HUES64 (cell line): ENCODE results near the gene PAM. TPM values are rescaled to one million over a fixed set of nuclear protein-coding genes. Genes with fewer than 3 reads are reported as not detected.

Source experiments
- H3K27ac ChIP-seq: 2 replicates; pipeline ENCODE4 v1.7.0; 2013; ENCODE audit warnings: low read depth, low read length, inconsistent platforms
- H3K27me3 ChIP-seq: 2 replicates; pipeline ENCODE4 v1.6.1; 2013; ENCODE audit warnings: mild to moderate bottlenecking, low read length; ENCODE audit not compliant: insufficient read depth
- H3K36me3 ChIP-seq: 2 replicates; pipeline ENCODE4 v1.6.1; 2013; ENCODE audit warnings: mild to moderate bottlenecking, low read length; ENCODE audit not compliant: insufficient read depth
- H3K4me1 ChIP-seq: 2 replicates; pipeline ENCODE4 v1.6.1; 2013; ENCODE audit warnings: mild to moderate bottlenecking, low read length, moderate library complexity; ENCODE audit not compliant: insufficient read depth
- H3K4me3 ChIP-seq: 2 replicates; pipeline ENCODE4 v1.5.1; 2013; ENCODE audit warnings: mild to moderate bottlenecking, low read length, moderate library complexity
- H3K9ac ChIP-seq: 2 replicates; pipeline ENCODE4 v1.6.1; 2013; ENCODE audit warnings: mild to moderate bottlenecking, low read depth, low read length
- H3K9me3 ChIP-seq: 2 replicates; pipeline ENCODE4 v1.6.1; 2013; ENCODE audit warnings: low read depth, low read length; ENCODE audit not compliant: insufficient read depth
- WGBS: fragments of 150-250, 120-280 bp; methylation state at CpG from one replicate; pipeline ENCODE4 v1.1.7; 2013; ENCODE audit warnings: missing lambda C conversion rate; 5-methylcytosine and 5-hydroxymethylcytosine counted together
- polyA plus RNA-seq, 2 experiments: library from polyadenylated mRNA; stranded (reverse); fragments of 50-300 nt; gene quantifications; one replicate each; pipeline ENCODE4 v1.2.3, GENCODE V29; 2013

The PAM gene
- 52.6 TPM for polyA plus RNA-seq (2013, experiment 1 of 2)
- polyA plus RNA-seq (2013, experiment 2 of 2) = 68.5 TPM

DNA sequence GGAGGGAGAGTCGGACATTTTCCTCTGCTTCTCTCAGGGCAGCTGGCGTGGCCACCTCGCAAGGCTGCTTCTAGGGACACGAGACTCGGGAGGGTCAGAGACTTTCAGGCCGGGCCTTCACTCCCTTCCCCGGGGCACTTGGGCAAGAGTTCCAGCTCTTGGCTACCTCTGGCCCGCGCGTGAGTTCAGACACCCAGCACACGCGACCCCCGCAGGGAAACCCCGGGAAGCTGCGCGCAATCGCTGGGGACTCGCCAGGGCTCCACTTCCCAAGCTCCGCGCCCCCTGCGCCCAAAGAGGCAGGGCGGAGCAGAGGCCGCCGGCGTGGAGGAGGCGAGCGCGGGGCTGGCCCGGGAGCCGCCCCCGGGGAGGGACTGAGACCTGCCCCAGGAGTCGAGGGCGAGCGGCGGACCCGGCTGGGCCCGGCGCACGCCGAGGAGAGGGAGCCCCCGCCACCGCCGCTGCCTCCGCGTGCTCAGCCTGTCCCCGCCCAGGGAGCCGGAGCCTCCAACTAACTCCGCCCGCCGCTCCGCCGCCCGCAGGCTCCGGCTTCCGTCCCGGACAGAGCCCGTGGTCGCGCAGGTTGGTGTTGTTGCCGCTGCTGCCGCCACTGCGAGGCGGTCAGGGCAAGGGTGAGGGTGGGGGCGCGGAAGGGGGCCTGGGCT lies at the start of gene PAM:
Gene PAM, plus strand, starts transcription at position 539 of the 665 bp plus-strand sequence. CDS start 110,891 bp downstream, outside the sequence.
- no peak within 1 kb of the TSS for H3K27ac ChIP-seq
- under 1% methylated on average over 65 of the region's 65 CpGs for WGBS
- H3K4me3 ChIP-seq = peak within 1 kb of the TSS; percentile 87

DNA sequence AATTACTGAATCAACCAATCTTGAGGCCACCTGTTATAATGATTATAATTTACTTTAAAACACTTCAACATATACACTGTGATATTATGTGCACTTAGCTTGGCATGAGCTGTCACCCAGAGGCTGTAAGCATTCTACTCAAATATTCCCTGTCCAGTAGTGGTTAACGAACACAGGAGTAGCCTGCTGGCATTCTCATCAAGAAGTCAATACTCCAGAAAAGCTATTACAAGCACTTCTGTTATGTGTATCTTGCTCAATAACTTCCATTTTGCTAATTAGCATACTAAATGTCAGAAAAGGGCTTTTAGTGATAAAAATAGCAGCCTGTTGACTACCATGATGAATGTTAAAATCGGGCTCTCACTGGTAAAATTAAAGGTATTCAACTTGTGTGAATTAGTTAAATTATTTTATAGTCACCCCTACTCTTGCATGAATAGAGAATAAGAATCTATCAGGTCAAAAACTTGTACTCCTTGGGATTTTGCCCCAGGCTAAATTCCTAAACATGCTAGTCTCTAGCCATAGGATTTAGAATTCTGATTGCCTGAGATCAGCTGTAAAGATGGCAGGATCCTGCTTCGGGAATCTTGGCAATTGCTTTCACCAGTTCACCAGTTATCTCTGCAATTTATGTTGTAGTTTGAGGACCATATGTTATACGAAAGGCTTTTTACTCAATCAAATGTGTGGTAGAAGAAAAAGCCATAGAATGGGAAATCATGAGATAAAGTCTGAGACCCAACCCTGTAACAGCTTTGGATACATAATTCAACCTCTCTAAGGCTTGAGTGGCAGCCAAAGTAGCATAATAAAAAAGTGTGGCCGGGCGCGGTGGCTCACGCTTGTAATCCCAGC lies 43.4 kb upstream of the PAM start:
- H3K4me3 ChIP-seq = no peak overlapping the region
- no peak overlapping the region for H3K27ac ChIP-seq
- H3K4me1 ChIP-seq = no peaks in the 10 kb centered on the region
- H3K27me3 ChIP-seq = no peaks in the 10 kb centered on the region
- H3K36me3 ChIP-seq = no peaks in the 10 kb centered on the region
- H3K9ac ChIP-seq = no peak overlapping the region
- no peaks in the 10 kb centered on the region for H3K9me3 ChIP-seq
- 95% methylated on average over 8 of the region's 8 CpGs for WGBS

More for the DNA sequence above, at the start of gene PAM:
- Histone ChIP-seq H3K9ac (peak within 1 kb of the TSS; percentile 65), H3K36me3 (no peaks in the 10 kb centered on the region), H3K27me3 (peaks cover 38% of the 10 kb centered on the region), H3K4me1 (peaks cover 8% of the 10 kb centered on the region; the same call in 1 of the 2 replicates), H3K9me3 (no peaks in the 10 kb centered on the region)

DNA sequence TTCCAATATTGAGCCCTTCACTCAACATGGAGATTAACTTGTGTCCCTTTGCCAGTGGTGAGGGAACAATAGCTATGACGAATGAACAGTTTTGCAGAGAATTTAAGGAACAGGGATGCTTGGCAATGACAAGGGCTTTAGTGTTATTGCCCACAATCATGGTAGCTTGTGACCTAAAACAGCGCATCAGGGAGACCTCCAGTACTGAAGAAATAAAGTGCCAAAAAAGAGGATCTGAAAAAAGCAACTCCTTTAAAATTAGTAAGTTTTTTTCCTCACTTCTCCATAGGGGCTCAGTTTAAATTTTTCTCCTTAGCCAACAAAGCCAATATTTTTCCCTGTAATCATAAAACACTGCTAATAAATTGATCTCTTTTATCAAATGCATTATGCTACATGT lies 41.8 kb upstream of the PAM start:
- Histone ChIP-seq H3K9ac (no peak overlapping the region), H3K4me3 (no peak overlapping the region), H3K27ac (no peak overlapping the region), H3K9me3 (no peaks in the 10 kb centered on the region), H3K36me3 (no peaks in the 10 kb centered on the region), H3K4me1 (no peaks in the 10 kb centered on the region), H3K27me3 (no peaks in the 10 kb centered on the region)
- WGBS = 95% methylated on average over 2 of the region's 2 CpGs

DNA sequence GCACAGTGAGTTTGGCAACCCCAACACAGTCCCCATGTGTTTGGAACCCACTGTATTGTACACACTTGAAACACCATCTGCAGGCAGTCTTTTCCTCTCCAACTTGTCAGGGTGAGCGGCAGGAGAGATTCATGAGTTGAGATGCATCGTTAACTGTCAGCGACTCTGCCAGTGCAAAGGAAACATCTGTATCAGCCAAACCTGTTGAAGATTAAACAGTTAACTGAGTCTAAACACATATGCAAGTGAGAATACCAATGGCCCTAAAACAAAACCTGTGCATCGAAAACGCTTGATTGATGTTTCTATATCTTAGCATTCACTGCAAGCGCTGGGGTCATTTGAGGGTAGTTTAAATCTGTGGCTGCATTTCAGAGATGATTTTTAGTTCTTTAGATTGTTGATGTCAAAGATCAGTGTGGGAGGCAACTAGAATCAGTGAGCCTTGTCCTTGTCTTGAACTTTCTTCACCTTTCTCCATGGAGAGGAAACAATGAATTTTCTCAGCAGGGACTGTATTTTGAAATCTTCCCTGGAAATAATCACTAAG lies 41.3 kb upstream of the PAM start:
- Histone ChIP-seq H3K27me3 (no peaks in the 10 kb centered on the region), H3K4me3 (no peak overlapping the region), H3K9me3 (no peaks in the 10 kb centered on the region), H3K9ac (no peak overlapping the region), H3K36me3 (no peaks in the 10 kb centered on the region), H3K27ac (no peak overlapping the region), H3K4me1 (no peaks in the 10 kb centered on the region)
- WGBS = 91% methylated on average over 6 of the region's 6 CpGs

DNA sequence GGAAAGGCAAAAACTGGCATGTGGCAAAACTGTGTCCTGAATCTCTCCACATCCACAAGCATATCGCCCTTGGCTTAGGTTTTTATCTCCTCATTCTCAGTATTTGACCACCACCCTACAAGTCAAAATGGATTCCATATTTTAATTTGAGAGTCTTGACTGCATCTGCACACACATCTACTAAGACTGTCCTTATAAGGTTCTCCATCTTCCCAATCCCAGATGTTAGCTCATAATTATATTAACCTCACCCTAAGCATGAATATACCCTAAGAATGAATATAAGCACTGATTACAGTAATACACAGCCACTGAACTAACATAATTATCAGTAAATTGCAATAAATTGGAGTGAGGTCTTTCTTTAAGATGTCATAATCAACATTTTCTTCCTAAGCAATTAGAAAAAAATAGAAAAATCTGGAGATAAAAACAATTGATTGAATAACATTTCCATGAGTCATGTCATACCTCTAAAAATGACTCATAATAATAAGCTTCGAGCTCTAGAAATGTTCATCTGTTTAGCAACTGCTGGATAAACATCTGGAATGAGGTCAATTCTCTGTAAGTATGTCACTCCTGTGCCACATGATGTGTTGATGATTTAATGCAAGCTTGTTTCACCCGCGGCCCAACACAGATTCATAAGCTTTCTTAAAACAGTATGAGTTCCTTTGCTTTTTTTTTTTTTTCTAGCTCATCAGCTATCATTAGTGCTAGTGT lies 39.9 kb upstream of the PAM start:
- 88% methylated on average over 2 of the region's 4 CpGs for WGBS
- no peaks in the 10 kb centered on the region for H3K36me3 ChIP-seq
- H3K9me3 ChIP-seq = no peaks in the 10 kb centered on the region
- H3K4me3 ChIP-seq = no peak overlapping the region
- H3K27me3 ChIP-seq = no peaks in the 10 kb centered on the region
- no peak overlapping the region for H3K27ac ChIP-seq
- H3K9ac ChIP-seq = no peak overlapping the region
- H3K4me1 ChIP-seq = no peaks in the 10 kb centered on the region

- no peaks in the 10 kb centered on the region for H3K27me3 ChIP-seq
- no peaks in the 10 kb centered on the region for H3K9me3 ChIP-seq
- no peaks in the 10 kb centered on the region for H3K4me1 ChIP-seq
- no peaks in the 10 kb centered on the region for H3K36me3 ChIP-seq
- H3K4me3 ChIP-seq = no peak overlapping the region
- 92% methylated on average over 5 of the region's 5 CpGs for WGBS
- H3K9ac ChIP-seq = no peak overlapping the region
- H3K27ac ChIP-seq = no peak overlapping the region
Measured at GRCh38 chr5:102716017-102716416, 39.1 kb upstream of the PAM start.

DNA sequence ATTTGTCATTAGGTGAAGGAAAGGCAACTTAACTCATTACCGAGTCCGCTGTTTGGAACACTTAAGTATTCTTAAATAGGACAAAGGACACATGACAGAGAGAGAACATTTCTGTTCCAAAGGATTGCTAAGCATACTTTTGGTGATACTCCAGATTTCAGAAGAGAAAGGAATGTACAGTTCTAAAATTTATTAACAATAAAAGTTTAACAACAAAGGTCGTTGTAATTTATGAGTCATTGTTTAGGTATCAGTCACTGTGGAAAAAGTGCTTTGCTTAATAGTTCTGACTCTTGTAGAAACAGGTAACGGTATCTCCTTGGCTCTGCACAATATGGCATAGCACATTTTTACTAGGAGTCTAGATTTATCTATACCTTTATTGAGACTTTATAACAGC lies 36.3 kb upstream of the PAM start:
- Histone ChIP-seq H3K9me3 (no peaks in the 10 kb centered on the region), H3K9ac (no peak overlapping the region), H3K4me1 (no peaks in the 10 kb centered on the region), H3K4me3 (no peak overlapping the region), H3K27me3 (no peaks in the 10 kb centered on the region), H3K36me3 (no peaks in the 10 kb centered on the region), H3K27ac (no peak overlapping the region)
- WGBS = 87% methylated on average over 4 of the region's 4 CpGs

DNA sequence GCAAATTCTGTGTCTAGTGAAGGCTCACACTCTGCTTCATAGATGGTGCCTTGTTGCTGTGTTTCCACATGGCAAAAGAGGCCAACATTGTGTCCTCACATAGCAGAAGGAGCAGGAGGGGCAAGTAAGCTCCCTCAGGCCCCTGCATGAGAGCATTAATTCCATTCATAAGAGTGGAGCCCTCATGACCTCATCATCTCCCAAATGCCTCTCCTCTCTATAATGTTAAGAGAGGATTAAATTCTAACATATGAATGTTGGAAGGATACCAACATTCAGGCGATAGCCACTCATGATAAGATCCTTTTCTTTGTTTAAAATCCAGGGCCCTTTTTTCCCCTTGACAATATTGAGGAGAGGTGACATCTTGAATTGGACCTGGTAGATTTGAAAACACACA lies 35.2 kb upstream of the PAM start:
- Histone ChIP-seq H3K9ac (no peak overlapping the region), H3K9me3 (no peaks in the 10 kb centered on the region), H3K36me3 (no peaks in the 10 kb centered on the region), H3K4me1 (no peaks in the 10 kb centered on the region), H3K27me3 (no peaks in the 10 kb centered on the region), H3K27ac (no peak overlapping the region), H3K4me3 (no peak overlapping the region)
- no CpG with 5 or more reads among the region's 1 CpG for whole genome bisulfite sequencing

- H3K27ac ChIP-seq = no peak overlapping the region
- H3K4me1 ChIP-seq = no peaks in the 10 kb centered on the region
- no CpG with 5 or more reads among the region's 1 CpG for WGBS
- no peak overlapping the region for H3K9ac ChIP-seq
- no peaks in the 10 kb centered on the region for H3K27me3 ChIP-seq
- H3K36me3 ChIP-seq = no peaks in the 10 kb centered on the region
- no peak overlapping the region for H3K4me3 ChIP-seq
- no peaks in the 10 kb centered on the region for H3K9me3 ChIP-seq
Measured at GRCh38 chr5:102720969-102721368, 34.1 kb upstream of the PAM start.

DNA sequence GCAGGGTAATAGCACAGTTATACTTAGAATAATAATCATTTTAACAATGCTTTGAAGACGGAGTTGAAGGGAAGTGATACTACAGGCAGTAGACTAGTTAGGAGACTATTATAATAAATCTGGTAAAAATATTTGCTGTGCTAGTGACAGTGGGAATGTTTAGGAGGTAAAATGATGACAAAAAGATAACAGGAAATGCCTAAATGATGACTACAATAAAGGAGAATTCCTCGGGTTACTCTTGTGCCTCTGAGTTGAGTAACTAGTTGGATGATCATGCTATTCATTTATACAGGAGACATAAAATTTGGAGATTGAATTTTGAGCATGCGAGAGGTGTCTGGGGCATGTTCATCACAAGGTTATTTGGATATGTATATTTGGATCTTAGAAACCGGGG lies 32.2 kb upstream of the PAM start:
- no peaks in the 10 kb centered on the region for H3K27me3 ChIP-seq
- no peak overlapping the region for H3K4me3 ChIP-seq
- H3K36me3 ChIP-seq = no peaks in the 10 kb centered on the region
- H3K4me1 ChIP-seq = no peaks in the 10 kb centered on the region
- WGBS = 92% methylated on average over 4 of the region's 4 CpGs
- no peak overlapping the region for H3K27ac ChIP-seq
- H3K9me3 ChIP-seq = no peaks in the 10 kb centered on the region
- no peak overlapping the region for H3K9ac ChIP-seq

DNA sequence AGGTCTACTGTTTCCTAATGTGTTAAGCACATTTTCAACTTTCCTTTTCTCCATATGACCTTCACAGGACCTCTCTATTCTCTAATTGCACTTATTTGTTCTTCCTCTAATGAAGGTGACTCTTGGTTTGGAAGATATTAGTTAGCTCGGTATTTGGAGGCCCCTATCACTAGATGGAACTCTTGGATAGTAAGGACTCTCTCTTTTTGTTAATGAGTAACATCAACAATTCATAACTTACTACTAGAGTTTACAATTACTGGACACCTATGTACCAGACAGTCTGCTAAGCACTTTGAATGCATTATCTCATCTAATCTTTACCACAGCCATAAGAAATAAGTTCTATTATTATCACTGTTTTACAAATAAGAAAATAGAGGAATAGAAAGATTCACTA lies 23.4 kb upstream of the PAM start:
- Histone ChIP-seq H3K27me3 (no peaks in the 10 kb centered on the region), H3K36me3 (no peaks in the 10 kb centered on the region), H3K4me1 (no peaks in the 10 kb centered on the region), H3K9ac (no peak overlapping the region), H3K27ac (no peak overlapping the region), H3K9me3 (no peaks in the 10 kb centered on the region), H3K4me3 (no peak overlapping the region)
- WGBS = no CpG with 5 or more reads among the region's 1 CpG
